ENCODE data around the gene DCXR.

The DCXR gene

GRCh38 chr17:81994593-81995462 is 42.7 kb downstream of the DCXR start:
- DNase-seq, result no peak

- no peak for DNase-seq
Measured at GRCh38 chr17:81993729-81994592, 43.5 kb downstream of the DCXR start.

GRCh38 chr17:81992306-81993102 is 45.0 kb downstream of the DCXR start:
- DNase-seq, result no peak

- DNase-seq, result no peak
Measured at GRCh38 chr17:81991684-81992305, 45.7 kb downstream of the DCXR start.

- no peak for DNase-seq
Measured at GRCh38 chr17:81990836-81991683, 46.4 kb downstream of the DCXR start.

GRCh38 chr17:81987161-81987770 is 50.2 kb downstream of the DCXR start:
- DNase-seq, result no peak

- DNase-seq, result no peak
Measured at GRCh38 chr17:81986606-81987005, 50.9 kb downstream of the DCXR start.
